Smooth muscle cell (in vitro differentiated cells): ENCODE results near the gene TESMIN. TPM values are rescaled to one million over a fixed set of nuclear protein-coding genes. Genes with fewer than 3 reads are reported as not detected.

Source experiments
- DNase-seq: peaks from one replicate; lab custom pipeline; 2025; ENCODE audit not compliant: unreplicated experiment; lab: John Stamatoyannopoulos, UW
- H2AFZ ChIP-seq: fragments of 200-600 bp; sonication (generic); 2 replicates; pipeline ENCODE4 v1.6.0; 2016; ENCODE audit warnings: antibody characterized with exemption, low read depth, mild to moderate bottlenecking
- H3F3A ChIP-seq: fragments of 200-600 bp; sonication (generic); 2 replicates; pipeline ENCODE4 v1.6.0; 2017; ENCODE audit warnings: antibody characterized with exemption, low read depth
- H3K27ac ChIP-seq: fragments of 200-600 bp; sonication (generic); 2 replicates; pipeline ENCODE4 v1.5.1; 2016; ENCODE audit warnings: low read depth, mild to moderate bottlenecking
- H3K27me3 ChIP-seq: fragments of 200-600 bp; sonication (generic); 2 replicates; pipeline ENCODE4 v1.6.1; 2016; ENCODE audit warnings: low read depth, mild to moderate bottlenecking
- H3K36me3 ChIP-seq: fragments of 200-600 bp; sonication (generic); 2 replicates; pipeline ENCODE4 v1.5.1; 2016; ENCODE audit warnings: low read depth
- H3K4me1 ChIP-seq: fragments of 200-600 bp; sonication (generic); 2 replicates; pipeline ENCODE4 v1.5.1; 2016; ENCODE audit warnings: low read depth
- H3K4me2 ChIP-seq: fragments of 200-600 bp; sonication (generic); 2 replicates; pipeline ENCODE4 v1.6.0; 2016; ENCODE audit warnings: mild to moderate bottlenecking
- H3K4me3 ChIP-seq: fragments of 200-600 bp; sonication (generic); 2 replicates; pipeline ENCODE4 v1.5.1; 2016; ENCODE audit warnings: mild to moderate bottlenecking
- H3K79me2 ChIP-seq: fragments of 200-600 bp; sonication (generic); 2 replicates; pipeline ENCODE4 v1.6.0; 2016; ENCODE audit warnings: low read depth, mild to moderate bottlenecking
- H3K9ac ChIP-seq: fragments of 200-600 bp; sonication (generic); 2 replicates; pipeline ENCODE4 v1.6.0; 2016; ENCODE audit warnings: low read depth
- H3K9me3 ChIP-seq: fragments of 200-600 bp; sonication (generic); replicated peaks from 2 replicates; pipeline ENCODE4 v1.5.1; 2016; ENCODE audit warnings: low read depth
- H4K20me1 ChIP-seq: fragments of 200-600 bp; sonication (generic); 2 replicates; pipeline ENCODE4 v1.6.0; 2016; ENCODE audit warnings: low read depth
- WGBS: methylation state at CpG from one replicate; pipeline ENCODE4 v1.1.7; 2016; ENCODE audit warnings: low lambda C conversion rate; 5-methylcytosine and 5-hydroxymethylcytosine counted together
- polyA plus RNA-seq: library from polyadenylated mRNA; unstranded; fragments of >200 nt; fragmentation: Nextera tagmentation; extraction: Ambion mirVana; gene quantifications from 2 replicates; pipeline ENCODE4 v1.2.1, GENCODE V29; 2016
- total RNA-seq: library from RNA; depleted of rRNA; stranded (reverse); fragments of >200 nt; gene quantifications from 2 replicates; pipeline ENCODE4 v1.2.3, GENCODE V29; 2014
- TF ChIP-seq, protein P1 (sequence below): fragments of 200-600 bp; sonication (generic); IDR thresholded peaks from 2 replicates; pipeline ENCODE4 v1.5.1; 2017; ENCODE audit warnings: borderline replicate concordance, mild to moderate bottlenecking, antibody characterized with exemption; ENCODE audit not compliant: insufficient read depth, poor library complexity, severe bottlenecking

The TESMIN gene
- total and polyA plus RNA-seq, 2 experiments from 2014 or later, result 0.45 to 4.8 TPM

DNA sequence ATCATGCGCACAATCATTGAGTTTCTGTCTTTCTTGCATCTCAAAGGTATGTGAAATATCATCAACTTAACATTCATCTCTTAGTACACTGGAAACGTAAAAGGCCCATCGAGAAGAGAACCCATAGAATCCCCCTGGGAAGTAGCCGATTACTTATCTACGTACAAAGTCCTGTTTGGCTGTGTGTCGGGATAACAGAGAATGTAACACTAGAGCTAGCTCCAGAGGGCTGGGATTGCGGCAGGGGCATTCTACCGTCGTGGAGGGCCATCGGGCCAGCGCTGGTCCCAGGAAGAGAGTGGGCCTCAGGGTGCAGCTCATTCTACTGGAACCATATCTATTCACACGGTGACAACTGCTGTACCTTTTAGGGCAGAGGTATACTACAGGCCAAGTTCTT lies 62.4 kb downstream of the TESMIN start:
- Histone ChIP-seq H3K4me2 (no peak overlapping the region), H3K27me3 (peaks cover 22% of the 10 kb centered on the region), H3K27ac (no peak overlapping the region), H2AFZ (no peak overlapping the region), H3F3A (no peaks in the 10 kb centered on the region), H3K79me2 (no peaks in the 10 kb centered on the region), H3K9me3 (no peaks in the 10 kb centered on the region), H3K36me3 (no peaks in the 10 kb centered on the region), H4K20me1 (no peaks in the 10 kb centered on the region), H3K9ac (no peak overlapping the region), H3K4me3 (no peak overlapping the region), H3K4me1 (peaks cover 8% of the 10 kb centered on the region)
- TF ChIP-seq, protein P1, sequence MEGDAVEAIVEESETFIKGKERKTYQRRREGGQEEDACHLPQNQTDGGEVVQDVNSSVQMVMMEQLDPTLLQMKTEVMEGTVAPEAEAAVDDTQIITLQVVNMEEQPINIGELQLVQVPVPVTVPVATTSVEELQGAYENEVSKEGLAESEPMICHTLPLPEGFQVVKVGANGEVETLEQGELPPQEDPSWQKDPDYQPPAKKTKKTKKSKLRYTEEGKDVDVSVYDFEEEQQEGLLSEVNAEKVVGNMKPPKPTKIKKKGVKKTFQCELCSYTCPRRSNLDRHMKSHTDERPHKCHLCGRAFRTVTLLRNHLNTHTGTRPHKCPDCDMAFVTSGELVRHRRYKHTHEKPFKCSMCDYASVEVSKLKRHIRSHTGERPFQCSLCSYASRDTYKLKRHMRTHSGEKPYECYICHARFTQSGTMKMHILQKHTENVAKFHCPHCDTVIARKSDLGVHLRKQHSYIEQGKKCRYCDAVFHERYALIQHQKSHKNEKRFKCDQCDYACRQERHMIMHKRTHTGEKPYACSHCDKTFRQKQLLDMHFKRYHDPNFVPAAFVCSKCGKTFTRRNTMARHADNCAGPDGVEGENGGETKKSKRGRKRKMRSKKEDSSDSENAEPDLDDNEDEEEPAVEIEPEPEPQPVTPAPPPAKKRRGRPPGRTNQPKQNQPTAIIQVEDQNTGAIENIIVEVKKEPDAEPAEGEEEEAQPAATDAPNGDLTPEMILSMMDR, result no peak
- no peak for DNase-seq
- WGBS, result 84% methylated on average over 12 of the region's 12 CpGs

DNA sequence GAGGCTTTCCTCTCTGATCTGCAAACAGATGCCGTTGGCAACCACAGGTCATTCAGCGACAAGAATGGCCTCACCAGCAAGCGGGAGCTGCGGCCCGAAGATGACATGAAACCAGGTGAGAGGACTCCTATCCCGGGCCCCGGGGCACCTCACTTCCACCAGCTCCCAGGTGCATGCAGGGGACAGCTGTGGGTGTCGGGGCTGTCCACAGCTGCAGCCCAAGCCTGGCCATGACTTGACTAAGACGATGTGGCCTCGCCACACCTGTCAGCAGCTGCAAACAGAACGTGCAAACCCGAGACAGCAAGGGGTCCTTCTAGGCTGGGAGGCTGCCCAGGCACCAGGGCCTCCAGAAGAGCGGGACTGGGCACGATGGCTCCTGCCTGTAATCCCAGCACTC lies 63.3 kb downstream of the TESMIN start:
- no peak for DNase-seq
- no peak overlapping the region for H3K27ac ChIP-seq
- H3K4me2 ChIP-seq, result no peak overlapping the region
- H3K79me2 ChIP-seq, result no peaks in the 10 kb centered on the region
- H2AFZ ChIP-seq, result no peak overlapping the region
- H3F3A ChIP-seq, result no peaks in the 10 kb centered on the region
- H3K36me3 ChIP-seq, result no peaks in the 10 kb centered on the region
- peaks cover 25% of the 10 kb centered on the region for H3K27me3 ChIP-seq
- H3K4me1 ChIP-seq, result peaks cover 8% of the 10 kb centered on the region
- no peaks in the 10 kb centered on the region for H3K9me3 ChIP-seq
- H3K9ac ChIP-seq, result no peak overlapping the region
- WGBS, result 91% methylated on average over 14 of the region's 14 CpGs
- no peaks in the 10 kb centered on the region for H4K20me1 ChIP-seq
- TF ChIP-seq, protein P1, result no peak
- no peak overlapping the region for H3K4me3 ChIP-seq

DNA sequence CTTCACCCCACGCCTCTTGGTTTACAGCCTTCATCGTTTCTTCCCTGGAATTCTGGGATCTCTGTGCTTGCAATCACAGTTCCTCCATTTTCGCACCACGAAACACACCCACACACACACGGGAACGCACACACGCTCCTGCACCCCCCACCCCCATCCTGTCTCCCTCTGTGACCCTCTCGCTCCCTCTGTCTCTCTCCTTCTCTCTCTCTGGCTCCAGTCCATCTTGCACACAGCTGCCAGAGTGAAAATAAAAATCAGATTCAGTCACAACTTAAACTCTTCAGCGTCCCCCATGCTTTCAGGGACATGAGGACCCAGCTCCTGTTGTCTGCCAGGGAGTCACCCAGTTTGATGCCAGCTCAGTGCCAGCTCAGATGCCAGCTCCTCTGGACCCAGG lies 64.0 kb downstream of the TESMIN start:
- Histone ChIP-seq H3K9me3 (no peaks in the 10 kb centered on the region), H3K36me3 (no peaks in the 10 kb centered on the region), H3K9ac (no peak overlapping the region), H3F3A (no peaks in the 10 kb centered on the region), H3K27me3 (peaks cover 25% of the 10 kb centered on the region), H3K4me2 (no peak overlapping the region), H3K79me2 (no peaks in the 10 kb centered on the region), H4K20me1 (no peaks in the 10 kb centered on the region), H2AFZ (no peak overlapping the region), H3K4me1 (peaks cover 8% of the 10 kb centered on the region), H3K4me3 (no peak overlapping the region), H3K27ac (no peak overlapping the region)
- TF ChIP-seq, protein P1, result no peak
- DNase-seq, result no peak
- 94% methylated on average over 9 of the region's 9 CpGs for WGBS

DNA sequence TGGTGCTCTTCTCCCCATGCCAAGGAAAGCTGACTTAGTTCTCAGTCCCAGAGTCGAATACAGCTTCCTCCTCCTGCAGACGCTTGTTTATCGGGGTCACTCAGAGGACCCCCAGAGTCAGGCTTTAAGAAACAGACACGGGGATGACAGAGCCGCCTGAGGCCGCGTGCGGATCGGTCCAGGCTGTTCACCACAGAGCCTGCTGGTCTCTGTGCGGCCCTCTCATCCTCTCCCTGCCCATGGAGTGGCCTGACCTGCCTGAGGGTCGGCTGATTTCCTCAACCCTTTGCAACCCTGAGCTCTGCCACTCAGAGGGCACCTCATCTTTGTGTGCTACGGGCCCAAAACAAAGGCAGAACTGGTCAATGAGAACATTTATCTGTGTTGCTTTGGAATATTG lies 64.8 kb downstream of the TESMIN start:
- Histone ChIP-seq H3K36me3 (no peaks in the 10 kb centered on the region), H3K4me3 (no peak overlapping the region), H3K9me3 (no peaks in the 10 kb centered on the region), H2AFZ (no peak overlapping the region), H3K9ac (no peak overlapping the region), H3K27ac (no peak overlapping the region), H3K27me3 (peaks cover 25% of the 10 kb centered on the region), H3K4me1 (peaks cover 8% of the 10 kb centered on the region), H4K20me1 (no peaks in the 10 kb centered on the region), H3K79me2 (no peaks in the 10 kb centered on the region), H3F3A (no peaks in the 10 kb centered on the region), H3K4me2 (no peak overlapping the region)
- TF ChIP-seq, protein P1, result no peak
- DNase-seq, result no peak
- WGBS, result 97% methylated on average over 12 of the region's 12 CpGs
